Measurements from ENCODE around the gene DOK7. TPM values are rescaled to one million over a fixed set of nuclear protein-coding genes. Genes with fewer than 3 reads are reported as not detected.
A peak's percentile ranks its signal among the peaks of the same experiment; 100 is the strongest.

The DOK7 gene
- total and polyA plus RNA-seq, 5 experiments from 2014 or later: 0.49 TPM; not detected in 4

- Mint-ChIP-seq H3K36me3 (peaks cover 0 to 57% (median 5%) of the 10 kb centered on the region in 3 donors), H3K27me3 (no peaks in the 10 kb centered on the region), H3K27ac (peak overlapping the region in 1 of 10 donors; percentile 51), H3K9me3 (no peaks in the 10 kb centered on the region), H3K4me3 (no peak overlapping the region), H3K4me1 (peaks cover 5 to 39% (median 17%) of the 10 kb centered on the region in 4 donors)
- POLR2A ChIA-PET: no interaction called here
- DNase-seq: no peak
- no peak for ATAC-seq
Measured at GRCh38 chr4:3524920-3525319, 61.8 kb downstream of the DOK7 start.

- Mint-ChIP-seq H3K27ac (peak overlapping the region in 1 of 10 donors; percentile 51), H3K36me3 (peaks cover 0 to 52% (median 3%) of the 10 kb centered on the region in 3 donors), H3K4me3 (no peak overlapping the region), H3K4me1 (peaks cover 5 to 48% (median 25%) of the 10 kb centered on the region in 4 donors), H3K27me3 (no peaks in the 10 kb centered on the region), H3K9me3 (no peaks in the 10 kb centered on the region)
- POLR2A ChIA-PET: no interaction called here
- DNase-seq (no peak), ATAC-seq (no peak)
Measured at GRCh38 chr4:3525532-3526430, 62.7 kb downstream of the DOK7 start.

GRCh38 chr4:3526456-3526855, 63.4 kb downstream of the DOK7 start:
- ATAC-seq: no peak
- H3K4me1 Mint-ChIP-seq: peaks cover 9 to 54% (median 32%) of the 10 kb centered on the region in 4 donors
- peak overlapping the region in 1 of 10 donors; percentile 24 for H3K4me3 Mint-ChIP-seq
- peaks cover 0 to 48% (median 3%) of the 10 kb centered on the region in 3 donors for H3K36me3 Mint-ChIP-seq
- H3K27me3 Mint-ChIP-seq: no peaks in the 10 kb centered on the region
- no peak for DNase-seq
- peak overlapping the region in 4 of 10 donors; percentile 39 to 73 (median 72) for H3K27ac Mint-ChIP-seq
- no peaks in the 10 kb centered on the region for H3K9me3 Mint-ChIP-seq
- POLR2A ChIA-PET: no interaction called here

GRCh38 chr4:3527101-3527913, 64.2 kb downstream of the DOK7 start:
- ATAC-seq (no peak), DNase-seq (no peak)
- H3K27me3 Mint-ChIP-seq: no peaks in the 10 kb centered on the region
- peaks cover 14 to 60% (median 39%) of the 10 kb centered on the region in 4 donors for H3K4me1 Mint-ChIP-seq
- no peaks in the 10 kb centered on the region for H3K9me3 Mint-ChIP-seq
- peak overlapping the region in 3 of 10 donors; percentile 44 to 71 (median 48) for H3K27ac Mint-ChIP-seq
- POLR2A ChIA-PET: no interaction called here
- peak overlapping the region in 1 of 10 donors; percentile 24 for H3K4me3 Mint-ChIP-seq
- H3K36me3 Mint-ChIP-seq: peaks cover 0 to 43% (median 2%) of the 10 kb centered on the region in 3 donors

GRCh38 chr4:3527914-3528876, 65.1 kb downstream of the DOK7 start:
- POLR2A ChIA-PET: no interaction called here
- Mint-ChIP-seq H3K27ac (peak overlapping the region in 2 of 10 donors; percentile 18 to 47), H3K4me3 (peak overlapping the region in 2 of 10 donors; percentile 14 to 39), H3K9me3 (no peaks in the 10 kb centered on the region), H3K27me3 (no peaks in the 10 kb centered on the region), H3K36me3 (peaks cover 0 to 40% (median 2%) of the 10 kb centered on the region in 3 donors), H3K4me1 (peaks cover 14 to 63% (median 44%) of the 10 kb centered on the region in 4 donors)
- DNase-seq (no peak), ATAC-seq (no peak)

- Mint-ChIP-seq H3K9me3 (peaks cover 0 to 2% (median 0%) of the 10 kb centered on the region in 9 donors), H3K4me1 (peaks cover 15 to 65% (median 50%) of the 10 kb centered on the region in 4 donors), H3K27ac (peak overlapping the region in 1 of 10 donors; percentile 5), H3K27me3 (no peaks in the 10 kb centered on the region), H3K36me3 (peaks cover 0 to 30% (median 2%) of the 10 kb centered on the region in 3 donors), H3K4me3 (peak overlapping the region in 8 of 10 donors; percentile 54 to 100 (median 96))
- DNase-seq (no peak), ATAC-seq (no peak)
- POLR2A ChIA-PET: no interaction called here
Measured at GRCh38 chr4:3529363-3529762, 66.3 kb downstream of the DOK7 start.

GRCh38 chr4:3530051-3530450, 66.9 kb downstream of the DOK7 start:
- Mint-ChIP-seq H3K9me3 (peaks cover 0 to 2% (median 0%) of the 10 kb centered on the region in 9 donors), H3K4me3 (peak overlapping the region; percentile 52 to 100 (median 96)), H3K4me1 (peaks cover 13 to 61% (median 50%) of the 10 kb centered on the region in 4 donors), H3K36me3 (peaks cover under 1 to 24% (median 2%) of the 10 kb centered on the region in 3 donors), H3K27ac (peak overlapping the region in 6 of 10 donors; percentile 12 to 53 (median 38)), H3K27me3 (peaks cover 0 to 5% (median 1%) of the 10 kb centered on the region in 5 donors)
- DNase-seq: no peak
- ATAC-seq: no peak
- POLR2A ChIA-PET: no interaction called here

- peaks cover 4 to 16% (median 5%) of the 10 kb centered on the region in 3 donors for H3K36me3 Mint-ChIP-seq
- H3K27me3 Mint-ChIP-seq: peaks cover 3 to 12% (median 7%) of the 10 kb centered on the region in 5 donors
- ATAC-seq (no peak), DNase-seq (no peak)
- POLR2A ChIA-PET: no interaction called here
- peak overlapping the region in 8 of 10 donors; percentile 3 to 98 (median 69) for H3K27ac Mint-ChIP-seq
- peak overlapping the region; percentile 86 to 100 (median 99) for H3K4me3 Mint-ChIP-seq
- peaks cover 0 to 9% (median 5%) of the 10 kb centered on the region in 9 donors for H3K9me3 Mint-ChIP-seq
- peaks cover 13 to 61% (median 50%) of the 10 kb centered on the region in 4 donors for H3K4me1 Mint-ChIP-seq
Measured at GRCh38 chr4:3530663-3531254, 67.7 kb downstream of the DOK7 start.

GRCh38 chr4:3531318-3531878, 68.3 kb downstream of the DOK7 start:
- Mint-ChIP-seq H3K9me3 (peaks cover 0 to 11% (median 5%) of the 10 kb centered on the region in 9 donors), H3K4me3 (peak overlapping the region; percentile 86 to 100 (median 99)), H3K4me1 (peaks cover 13 to 60% (median 50%) of the 10 kb centered on the region in 4 donors), H3K36me3 (peaks cover 4 to 16% (median 5%) of the 10 kb centered on the region in 3 donors), H3K27me3 (peaks cover 3 to 13% (median 7%) of the 10 kb centered on the region in 5 donors), H3K27ac (peak overlapping the region in 8 of 10 donors; percentile 53 to 98 (median 89))
- ATAC-seq (no peak), DNase-seq (no peak)
- POLR2A ChIA-PET: no interaction called here

GRCh38 chr4:3531879-3532750, 69.0 kb downstream of the DOK7 start, which contains the start of gene LRPAP1:
Gene LRPAP1, minus strand, starts transcription at chr4:3532422. Its CDS starts 10 bp downstream, at chr4:3532412.
- POLR2A ChIA-PET: interaction anchor here (0.6 kb wide), 1 partner anchor 806 kb away, joined by 3 read pairs; no protein-coding TSS in a partner anchor
- H3K9me3 Mint-ChIP-seq: peaks cover 0 to 14% (median 7%) of the 10 kb centered on the region in 9 donors
- peak; percentile 63 to 89 (median 81) for DNase-seq
- H3K36me3 Mint-ChIP-seq: peaks cover 4 to 10% (median 5%) of the 10 kb centered on the region in 3 donors
- ATAC-seq: peak; percentile 92 to 93
- peak within 1 kb of the TSS; percentile 92 to 99 (median 98) for H3K27ac Mint-ChIP-seq
- H3K4me3 Mint-ChIP-seq: peak within 1 kb of the TSS; percentile 98 to 100 (median 99)
- peaks cover 3 to 13% (median 7%) of the 10 kb centered on the region in 5 donors for H3K27me3 Mint-ChIP-seq
- peaks cover 11 to 55% (median 47%) of the 10 kb centered on the region in 4 donors for H3K4me1 Mint-ChIP-seq

Measured in naive thymus-derived CD8-positive, alpha-beta T cell (primary cell).